ENCODE data around the gene CCR8. TPM values are rescaled to one million over a fixed set of nuclear protein-coding genes. Genes with fewer than 3 reads are reported as not detected.

Gene CCR8
- total RNA-seq (2022) = not detected in 2 replicates
- Bru-seq, nascent RNA = not detected
- not detected for BruChase-seq, experiment 1, labeled RNA remaining after a 6-hour chase
- BruChase-seq, experiment 2, labeled RNA remaining after a 2-hour chase = not detected
- long read RNA-seq = 0 reads

DNA sequence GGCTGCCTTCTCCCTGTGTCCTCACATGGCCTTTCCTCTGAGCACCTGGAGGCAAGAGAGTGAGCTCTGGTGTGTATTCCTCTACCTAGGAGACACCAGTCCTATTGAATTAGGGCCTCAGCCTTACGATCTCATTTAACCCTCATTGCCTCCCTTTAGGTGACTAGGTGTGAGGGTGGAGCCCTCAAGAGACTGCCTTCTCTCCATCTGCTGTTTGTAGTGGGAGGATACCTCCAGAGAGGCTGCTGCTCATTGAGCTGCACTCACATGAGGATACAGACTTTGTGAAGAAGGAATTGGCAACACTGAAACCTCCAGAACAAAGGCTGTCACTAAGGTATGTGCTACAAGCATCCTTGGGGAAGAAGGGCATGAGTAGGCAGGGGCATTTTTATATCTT lies at the start of gene CCR8:
TSS of gene CCR8 (plus strand) at position 217 of the 400 bp plus-strand sequence. CDS start 2,623 bp downstream, outside the sequence.
- H3K9me3 Mint-ChIP-seq (ENCODE audit: unreplicated experiment) = no peaks in the 10 kb centered on the region
- H3K4me1 Mint-ChIP-seq (ENCODE audit: insufficient read depth, unreplicated experiment) = no peaks in the 10 kb centered on the region
- CTCF ChIA-PET = interaction anchor here (0.7 kb wide), 1 partner anchor 41 kb away, joined by 3 read pairs; no protein-coding TSS in a partner anchor
- POLR2A ChIA-PET = no interaction called here
- H3K27me3 Mint-ChIP-seq (ENCODE audit: insufficient read depth, unreplicated experiment) = no peaks in the 10 kb centered on the region
- H3K36me3 Mint-ChIP-seq (ENCODE audit: insufficient read depth, unreplicated experiment) = no peaks in the 10 kb centered on the region
- no peak for DNase-seq (ENCODE audit: unreplicated experiment)
- TF ChIP-seq, protein P1, sequence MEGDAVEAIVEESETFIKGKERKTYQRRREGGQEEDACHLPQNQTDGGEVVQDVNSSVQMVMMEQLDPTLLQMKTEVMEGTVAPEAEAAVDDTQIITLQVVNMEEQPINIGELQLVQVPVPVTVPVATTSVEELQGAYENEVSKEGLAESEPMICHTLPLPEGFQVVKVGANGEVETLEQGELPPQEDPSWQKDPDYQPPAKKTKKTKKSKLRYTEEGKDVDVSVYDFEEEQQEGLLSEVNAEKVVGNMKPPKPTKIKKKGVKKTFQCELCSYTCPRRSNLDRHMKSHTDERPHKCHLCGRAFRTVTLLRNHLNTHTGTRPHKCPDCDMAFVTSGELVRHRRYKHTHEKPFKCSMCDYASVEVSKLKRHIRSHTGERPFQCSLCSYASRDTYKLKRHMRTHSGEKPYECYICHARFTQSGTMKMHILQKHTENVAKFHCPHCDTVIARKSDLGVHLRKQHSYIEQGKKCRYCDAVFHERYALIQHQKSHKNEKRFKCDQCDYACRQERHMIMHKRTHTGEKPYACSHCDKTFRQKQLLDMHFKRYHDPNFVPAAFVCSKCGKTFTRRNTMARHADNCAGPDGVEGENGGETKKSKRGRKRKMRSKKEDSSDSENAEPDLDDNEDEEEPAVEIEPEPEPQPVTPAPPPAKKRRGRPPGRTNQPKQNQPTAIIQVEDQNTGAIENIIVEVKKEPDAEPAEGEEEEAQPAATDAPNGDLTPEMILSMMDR (IDR thresholded peaks at IDR 0.05; ENCODE audit: unreplicated experiment) = no peak
- BruUV-seq (replicated peaks) = no TSS peak
- H3K4me3 Mint-ChIP-seq (ENCODE audit: unreplicated experiment) = no peak within 1 kb of the TSS
- intact Hi-C loops (cut with micrococcal nuclease) = no loop called here
- H3K27ac Mint-ChIP-seq (ENCODE audit: low read depth, unreplicated experiment) = no peak within 1 kb of the TSS

DNA sequence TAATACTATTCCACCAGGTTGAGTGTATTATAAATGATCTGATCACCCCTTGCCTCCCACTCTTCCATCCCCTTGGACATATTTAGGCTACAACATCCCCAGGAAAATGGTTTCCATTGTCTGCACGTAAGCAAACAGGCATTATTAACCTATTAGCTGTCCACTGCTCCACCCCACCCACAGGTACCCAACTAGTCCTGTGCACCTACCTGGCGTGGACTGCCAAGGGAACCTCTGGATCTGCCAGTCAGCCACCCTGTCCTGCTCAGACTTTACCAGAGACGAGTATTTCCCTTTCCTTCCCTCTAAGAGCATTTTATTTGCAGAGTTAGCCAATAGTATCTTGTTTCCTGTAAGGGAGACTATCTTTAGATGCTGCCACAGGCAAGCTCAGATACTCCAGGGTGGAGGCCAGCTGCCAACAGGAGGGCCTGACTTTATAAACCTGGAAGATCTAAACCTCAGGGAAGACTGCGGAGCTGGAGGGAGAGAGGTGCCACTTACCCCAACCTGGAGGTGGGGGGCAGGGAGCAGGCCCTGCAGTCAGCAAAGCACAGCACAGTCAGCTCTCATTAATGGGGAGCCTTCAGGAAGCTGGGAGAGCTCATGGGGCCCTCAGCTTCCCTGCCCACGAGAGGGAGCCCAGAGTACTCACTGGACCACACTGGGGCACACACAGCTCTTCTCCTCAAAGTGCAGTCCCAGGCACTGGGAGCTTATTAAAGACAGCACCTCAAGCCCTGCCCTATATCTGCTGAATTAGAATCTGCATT lies 49.6 kb upstream of the CCR8 start, which contains the start of gene CX3CR1:
TSS of gene CX3CR1 (minus strand) at position 292 of the 773 bp plus-strand sequence. CDS start 13,527 bp downstream, outside the sequence.
- Mint-ChIP-seq H3K27me3 (ENCODE audit: insufficient read depth, unreplicated experiment) (peaks cover 26% of the 10 kb centered on the region), H3K27ac (ENCODE audit: low read depth, unreplicated experiment) (no peak within 1 kb of the TSS), H3K36me3 (ENCODE audit: insufficient read depth, unreplicated experiment) (no peaks in the 10 kb centered on the region), H3K4me3 (ENCODE audit: unreplicated experiment) (no peak within 1 kb of the TSS), H3K4me1 (ENCODE audit: insufficient read depth, unreplicated experiment) (peaks cover 7% of the 10 kb centered on the region), H3K9me3 (ENCODE audit: unreplicated experiment) (no peaks in the 10 kb centered on the region)
- BruUV-seq (replicated peaks) = no TSS peak
- intact Hi-C loops (cut with micrococcal nuclease) = no loop called here
- ChIA-PET POLR2A (no interaction called here), CTCF (interaction anchor here (0.8 to 8.2 kb wide), 6 partner anchors 8 to 154 kb away, joined by 3 to 70 read pairs (median 4); no protein-coding TSS in a partner anchor)
- TF ChIP-seq, protein P1 (IDR thresholded peaks at IDR 0.05; ENCODE audit: unreplicated experiment) = no peak
- no peak for DNase-seq (ENCODE audit: unreplicated experiment)

GRCh38 chr3:39280571-39280970 lies 48.9 kb upstream of the CCR8 start:
- POLR2A ChIA-PET = no interaction called here
- no peaks in the 10 kb centered on the region for H3K36me3 Mint-ChIP-seq (ENCODE audit: insufficient read depth, unreplicated experiment)
- no peak for DNase-seq (ENCODE audit: unreplicated experiment)
- CTCF ChIA-PET = interaction anchor here (0.9 to 8.2 kb wide), 4 partner anchors 7 to 91 kb away, joined by 3 to 70 read pairs (median 32); no protein-coding TSS in a partner anchor
- H3K9me3 Mint-ChIP-seq (ENCODE audit: unreplicated experiment) = no peaks in the 10 kb centered on the region
- H3K27ac Mint-ChIP-seq (ENCODE audit: low read depth, unreplicated experiment) = no peak overlapping the region
- H3K27me3 Mint-ChIP-seq (ENCODE audit: insufficient read depth, unreplicated experiment) = peaks cover 20% of the 10 kb centered on the region
- TF ChIP-seq, protein P1 (IDR thresholded peaks at IDR 0.05; ENCODE audit: unreplicated experiment) = no peak
- H3K4me1 Mint-ChIP-seq (ENCODE audit: insufficient read depth, unreplicated experiment) = peaks cover 7% of the 10 kb centered on the region
- no TSS peak for BruUV-seq (replicated peaks)
- intact Hi-C loops (cut with micrococcal nuclease) = no loop called here
- H3K4me3 Mint-ChIP-seq (ENCODE audit: unreplicated experiment) = no peak overlapping the region

DNA sequence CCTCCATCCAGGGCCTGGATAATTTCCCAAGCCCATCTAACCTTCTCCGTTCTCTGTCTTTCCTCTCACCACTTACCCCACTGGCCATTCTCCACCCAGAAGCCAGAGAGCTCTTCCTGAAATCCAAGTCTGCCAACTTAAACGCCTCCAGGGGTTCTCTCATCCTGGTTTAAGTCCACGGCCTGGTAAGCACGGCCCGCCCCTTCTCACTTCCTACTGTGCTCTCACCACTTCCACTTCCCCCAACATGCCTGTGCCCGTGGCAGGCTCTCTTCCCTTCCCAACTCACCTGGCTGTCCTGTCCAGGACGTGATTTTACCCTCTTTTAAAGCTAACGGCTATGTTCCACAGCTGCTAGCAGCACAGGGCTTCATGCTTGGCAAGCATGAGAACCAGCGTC lies 48.0 kb upstream of the CCR8 start:
- POLR2A ChIA-PET = no interaction called here
- CTCF ChIA-PET = interaction anchor here (0.6 to 7.0 kb wide), 4 partner anchors 10 to 186 kb away, joined by 5 to 60 read pairs (median 14); no protein-coding TSS in a partner anchor
- TF ChIP-seq, protein P1 (IDR thresholded peaks at IDR 0.05; ENCODE audit: unreplicated experiment) = no peak
- H3K36me3 Mint-ChIP-seq (ENCODE audit: insufficient read depth, unreplicated experiment) = no peaks in the 10 kb centered on the region
- H3K9me3 Mint-ChIP-seq (ENCODE audit: unreplicated experiment) = no peaks in the 10 kb centered on the region
- peaks cover 11% of the 10 kb centered on the region for H3K27me3 Mint-ChIP-seq (ENCODE audit: insufficient read depth, unreplicated experiment)
- no TSS peak for BruUV-seq (replicated peaks)
- intact Hi-C loops (cut with micrococcal nuclease) = no loop called here
- H3K4me1 Mint-ChIP-seq (ENCODE audit: insufficient read depth, unreplicated experiment) = peaks cover 7% of the 10 kb centered on the region
- no peak overlapping the region for H3K27ac Mint-ChIP-seq (ENCODE audit: low read depth, unreplicated experiment)
- no peak overlapping the region for H3K4me3 Mint-ChIP-seq (ENCODE audit: unreplicated experiment)
- DNase-seq (ENCODE audit: unreplicated experiment) = no peak

All from MCF 10A (cell line).